ENCODE measurements around the gene SCT. TPM values are rescaled to one million over a fixed set of nuclear protein-coding genes. Genes with fewer than 3 reads are reported as not detected.

Gene SCT
- total and polyA plus RNA-seq, 2 experiments from 2014 or later, result 2.6 TPM; not detected in 1

DNA sequence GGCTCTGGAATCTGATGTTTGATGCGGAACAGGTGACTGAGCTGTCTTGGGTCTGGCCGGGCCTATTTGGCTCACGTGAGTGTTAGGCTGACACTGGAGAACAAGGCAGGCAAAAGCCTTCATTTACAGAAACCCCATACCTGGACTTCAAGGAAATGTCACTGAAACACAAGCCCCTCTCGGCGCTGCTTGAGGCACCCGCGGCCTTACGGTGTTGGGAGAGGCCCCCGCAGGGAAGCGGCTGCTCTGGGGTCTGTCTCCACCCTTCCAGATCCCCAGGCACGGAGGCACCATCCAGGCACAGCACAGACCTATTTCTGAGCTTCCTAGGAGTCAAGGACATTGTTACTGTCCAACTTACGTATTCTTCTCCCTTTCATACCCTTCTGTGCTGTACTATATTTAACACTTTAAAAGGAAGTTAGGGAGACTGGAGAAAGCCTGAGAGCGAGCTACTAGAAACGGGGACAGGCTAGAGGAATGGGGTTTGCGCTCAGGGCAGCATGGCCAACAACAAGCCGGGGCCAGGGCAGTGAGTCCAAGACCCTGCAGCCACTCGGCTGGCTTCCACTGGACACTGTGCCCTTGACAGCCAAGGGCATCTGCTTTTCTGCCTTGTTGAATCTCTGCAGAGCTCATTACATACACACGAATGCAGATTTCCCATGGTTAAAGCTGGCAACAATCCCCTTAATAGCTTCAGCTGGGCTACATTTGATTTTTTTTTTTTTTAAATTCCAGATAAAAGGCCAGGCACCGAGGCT is 33.9 kb upstream of the SCT start:
- Mint-ChIP-seq H3K9me3 (no peaks in the 10 kb centered on the region), H3K4me3 (no peak overlapping the region), H3K36me3 (ENCODE audit: low read depth) (peaks cover 24% of the 10 kb centered on the region), H3K27me3 (ENCODE audit: insufficient read depth, low read depth, poor library complexity) (peaks cover 3% of the 10 kb centered on the region), H3K27ac (no peak overlapping the region), H3K4me1 (0 out of 3 replicates have a peak, but pooled peaks cover 3% of the 10 kb centered on the region)
- TF ChIP-seq, protein P1, sequence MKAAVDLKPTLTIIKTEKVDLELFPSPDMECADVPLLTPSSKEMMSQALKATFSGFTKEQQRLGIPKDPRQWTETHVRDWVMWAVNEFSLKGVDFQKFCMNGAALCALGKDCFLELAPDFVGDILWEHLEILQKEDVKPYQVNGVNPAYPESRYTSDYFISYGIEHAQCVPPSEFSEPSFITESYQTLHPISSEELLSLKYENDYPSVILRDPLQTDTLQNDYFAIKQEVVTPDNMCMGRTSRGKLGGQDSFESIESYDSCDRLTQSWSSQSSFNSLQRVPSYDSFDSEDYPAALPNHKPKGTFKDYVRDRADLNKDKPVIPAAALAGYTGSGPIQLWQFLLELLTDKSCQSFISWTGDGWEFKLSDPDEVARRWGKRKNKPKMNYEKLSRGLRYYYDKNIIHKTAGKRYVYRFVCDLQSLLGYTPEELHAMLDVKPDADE (IDR thresholded peaks at IDR 0.05), result no peak
- TF ChIP-seq ZNF462 (CRISPR knock-in tag; IDR thresholded peaks at IDR 0.05), result no peak
- no peak for TF ChIP-seq JUNB (IDR thresholded peaks at IDR 0.05; ENCODE audit: unreplicated experiment)
- no peak for TF ChIP-seq ZNF331 (CRISPR knock-in tag; IDR thresholded peaks at IDR 0.05; ENCODE audit: low read depth)
- no peak for TF ChIP-seq STAT1 (IDR thresholded peaks at IDR 0.05; ENCODE audit: unreplicated experiment)
- TF ChIP-seq NANOG (IDR thresholded peaks at IDR 0.05; ENCODE audit: borderline replicate concordance), result no peak
- no peak for TF ChIP-seq CREB1 (CRISPR knock-in tag; IDR thresholded peaks at IDR 0.05; ENCODE audit: low read depth)
- no peak for TF ChIP-seq REST (IDR thresholded peaks at IDR 0.05; ENCODE audit: unreplicated experiment)
- TF ChIP-seq ZNF114 (CRISPR knock-in tag; IDR thresholded peaks at IDR 0.05), result no peak
- no peak for TF ChIP-seq POLR2AphosphoS5 (IDR thresholded peaks at IDR 0.05; ENCODE audit: low read depth)
- no peak for TF ChIP-seq EZH2 (IDR thresholded peaks at IDR 0.05; ENCODE audit: low read depth, unreplicated experiment)
- no peak for TF ChIP-seq EZH2phosphoT487 (IDR thresholded peaks at IDR 0.05; ENCODE audit: unreplicated experiment)
- TF ChIP-seq, protein P2, sequence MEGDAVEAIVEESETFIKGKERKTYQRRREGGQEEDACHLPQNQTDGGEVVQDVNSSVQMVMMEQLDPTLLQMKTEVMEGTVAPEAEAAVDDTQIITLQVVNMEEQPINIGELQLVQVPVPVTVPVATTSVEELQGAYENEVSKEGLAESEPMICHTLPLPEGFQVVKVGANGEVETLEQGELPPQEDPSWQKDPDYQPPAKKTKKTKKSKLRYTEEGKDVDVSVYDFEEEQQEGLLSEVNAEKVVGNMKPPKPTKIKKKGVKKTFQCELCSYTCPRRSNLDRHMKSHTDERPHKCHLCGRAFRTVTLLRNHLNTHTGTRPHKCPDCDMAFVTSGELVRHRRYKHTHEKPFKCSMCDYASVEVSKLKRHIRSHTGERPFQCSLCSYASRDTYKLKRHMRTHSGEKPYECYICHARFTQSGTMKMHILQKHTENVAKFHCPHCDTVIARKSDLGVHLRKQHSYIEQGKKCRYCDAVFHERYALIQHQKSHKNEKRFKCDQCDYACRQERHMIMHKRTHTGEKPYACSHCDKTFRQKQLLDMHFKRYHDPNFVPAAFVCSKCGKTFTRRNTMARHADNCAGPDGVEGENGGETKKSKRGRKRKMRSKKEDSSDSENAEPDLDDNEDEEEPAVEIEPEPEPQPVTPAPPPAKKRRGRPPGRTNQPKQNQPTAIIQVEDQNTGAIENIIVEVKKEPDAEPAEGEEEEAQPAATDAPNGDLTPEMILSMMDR (conservative IDR thresholded peaks at IDR 0.05; ENCODE audit: low read depth in 2 of 2), result no peak
- Histone ChIP-seq H3K27me3 (ENCODE audit: insufficient read depth) (no peaks in the 10 kb centered on the region), H3K4me2 (no peak overlapping the region), H3K36me3 (ENCODE audit: insufficient read depth) (peaks cover 9% of the 10 kb centered on the region), H3K9me2 (ENCODE audit: insufficient read depth) (no peaks in the 10 kb centered on the region), H3K4me3 (no peak overlapping the region), H3K27ac (ENCODE audit: low read depth) (peak overlapping the region; percentile 69; the same call in 1 of the 2 replicates), H3K4me1 (ENCODE audit: insufficient read depth) (no peaks in the 10 kb centered on the region), H3F3A (replicated peaks; ENCODE audit: low read depth) (peaks cover 18% of the 10 kb centered on the region; the same call in 1 of the 2 replicates), H2AFZ (no peak overlapping the region), H4K20me1 (replicated peaks; ENCODE audit: insufficient read depth) (peaks cover 13% of the 10 kb centered on the region; the same call in 1 of the 2 replicates), H3K79me2 (replicated peaks; ENCODE audit: insufficient read depth) (peaks cover 3% of the 10 kb centered on the region; the same call in 1 of the 2 replicates)
- no peak for DNase-seq (ENCODE audit: low spot score)
- ATAC-seq, result no peak

Data from GM23338 (cell line).